BLaER1 treated with 17β-estradiol and CSF1 and Interleukin-3, amounts not matched to agents 10 nM and 100 nM (cell line): ENCODE data around the gene A2M.
A peak's percentile ranks its signal among the peaks of the same experiment; 100 is the strongest.

Source experiments
- H3K27ac ChIP-seq, 11 experiments: shearing (Covaris generic); formaldehyde crosslinking; 2 replicates each; pipeline ENCODE4 v1.8.1; 2022
- H3K27me3 ChIP-seq, 11 experiments: shearing (Covaris generic); formaldehyde crosslinking; 2 replicates each; pipeline ENCODE4 v1.8.1; 2022
- H3K36me3 ChIP-seq, 11 experiments: shearing (Covaris generic); formaldehyde crosslinking; 2 replicates each; pipeline ENCODE4 v1.8.1; 2022
- H3K4me1 ChIP-seq, 10 experiments: shearing (Covaris generic); formaldehyde crosslinking; 2 replicates each; pipeline ENCODE4 v1.8.1; 2022
- H3K4me2 ChIP-seq, 11 experiments: shearing (Covaris generic); formaldehyde crosslinking; 2 replicates each; pipeline ENCODE4 v1.8.1; 2022
- H3K4me3 ChIP-seq, 10 experiments: shearing (Covaris generic); formaldehyde crosslinking; 2 replicates each; pipeline ENCODE4 v1.8.1; 2022
- H3K9ac ChIP-seq, 11 experiments: shearing (Covaris generic); formaldehyde crosslinking; 2 replicates each; pipeline ENCODE4 v1.8.1; 2022
- H3K9me3 ChIP-seq, 11 experiments: shearing (Covaris generic); formaldehyde crosslinking; replicated peaks in 1 of 11; 2 replicates each; pipeline ENCODE4 v1.8.1; 2022
- H4K20me1 ChIP-seq, 11 experiments: shearing (Covaris generic); formaldehyde crosslinking; 2 replicates each; pipeline ENCODE4 v1.8.1; 2022
- Cebpa-rat ChIP-seq, 11 experiments: shearing (Covaris generic); IDR thresholded peaks; 2 replicates each; pipeline ENCODE4 v1.8.1; 2022

Gene A2M

DNA sequence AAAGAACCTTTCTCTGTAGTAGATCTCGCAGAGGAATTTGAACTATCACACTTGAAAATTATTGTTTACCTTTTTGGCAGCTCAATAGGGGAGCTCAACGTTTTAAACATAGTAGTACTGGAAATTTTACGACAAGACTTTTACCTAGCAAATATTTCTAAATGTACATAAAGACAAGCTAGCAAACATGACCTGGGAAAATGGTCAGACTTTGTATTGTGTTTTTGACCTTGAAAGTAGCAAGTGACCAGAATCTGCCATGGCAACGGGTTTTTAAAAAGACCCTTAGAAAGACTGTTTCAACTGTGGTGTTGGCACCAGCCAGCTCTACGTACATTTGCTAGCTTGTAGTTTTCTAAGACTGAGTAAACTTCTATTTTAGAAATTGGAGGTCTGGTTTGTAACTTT lies 20.2 kb upstream of the A2M start:
- Histone ChIP-seq H3K4me2 (no peak overlapping the region), H3K4me1 (no peaks in the 10 kb centered on the region), H3K4me3 (no peak overlapping the region), H3K27me3 (no peaks in the 10 kb centered on the region), H3K27ac (no peak overlapping the region), H3K36me3 (no peaks in the 10 kb centered on the region), H3K9me3 (peaks cover 9 to 34% (median 18%) of the 10 kb centered on the region in 11 experiments; a peak in 19 of 22 replicates), H3K9ac (no peak overlapping the region), H4K20me1 (no peaks in the 10 kb centered on the region)
- no peak for TF ChIP-seq Cebpa-rat (IDR thresholded peaks at IDR 0.05)

DNA sequence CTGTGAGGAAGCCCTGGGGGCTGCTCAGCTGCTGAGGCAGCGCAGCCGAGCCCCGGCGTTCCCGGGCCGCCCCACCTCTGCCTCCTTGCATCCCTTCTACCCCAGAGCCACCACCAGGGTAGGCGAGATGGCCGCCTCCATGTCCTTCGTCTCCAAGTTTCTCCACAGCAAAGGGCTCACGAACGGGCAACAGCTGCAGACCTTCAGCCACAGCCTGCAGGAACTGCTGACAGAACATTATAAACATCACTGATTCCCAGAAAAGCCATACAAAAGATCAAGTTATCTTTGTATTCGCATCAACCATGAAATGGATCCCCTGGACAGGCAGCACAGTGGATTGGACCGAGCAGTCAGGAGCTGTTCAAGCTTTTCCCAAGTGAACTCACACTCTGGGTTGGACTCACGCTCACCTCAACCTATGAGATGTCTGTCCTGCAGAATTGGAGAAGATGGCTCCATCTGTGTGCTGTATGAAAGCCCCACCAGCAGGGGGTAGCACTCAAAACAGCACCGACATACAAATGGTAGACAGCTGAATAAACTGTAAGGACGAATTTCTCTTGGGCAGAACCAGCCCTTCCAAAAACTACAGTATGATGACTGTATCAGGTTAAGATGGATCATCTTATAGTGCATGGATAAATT lies 19.4 kb upstream of the A2M start:
- Histone ChIP-seq H3K4me2 (no peak overlapping the region), H3K27me3 (no peaks in the 10 kb centered on the region), H3K27ac (no peak overlapping the region), H3K36me3 (no peaks in the 10 kb centered on the region), H3K9ac (no peak overlapping the region), H4K20me1 (no peaks in the 10 kb centered on the region), H3K4me3 (no peak overlapping the region), H3K4me1 (no peaks in the 10 kb centered on the region), H3K9me3 (peaks cover 2 to 34% (median 13%) of the 10 kb centered on the region in 11 experiments; a peak in 18 of 22 replicates)
- no peak for TF ChIP-seq Cebpa-rat (IDR thresholded peaks at IDR 0.05)

DNA sequence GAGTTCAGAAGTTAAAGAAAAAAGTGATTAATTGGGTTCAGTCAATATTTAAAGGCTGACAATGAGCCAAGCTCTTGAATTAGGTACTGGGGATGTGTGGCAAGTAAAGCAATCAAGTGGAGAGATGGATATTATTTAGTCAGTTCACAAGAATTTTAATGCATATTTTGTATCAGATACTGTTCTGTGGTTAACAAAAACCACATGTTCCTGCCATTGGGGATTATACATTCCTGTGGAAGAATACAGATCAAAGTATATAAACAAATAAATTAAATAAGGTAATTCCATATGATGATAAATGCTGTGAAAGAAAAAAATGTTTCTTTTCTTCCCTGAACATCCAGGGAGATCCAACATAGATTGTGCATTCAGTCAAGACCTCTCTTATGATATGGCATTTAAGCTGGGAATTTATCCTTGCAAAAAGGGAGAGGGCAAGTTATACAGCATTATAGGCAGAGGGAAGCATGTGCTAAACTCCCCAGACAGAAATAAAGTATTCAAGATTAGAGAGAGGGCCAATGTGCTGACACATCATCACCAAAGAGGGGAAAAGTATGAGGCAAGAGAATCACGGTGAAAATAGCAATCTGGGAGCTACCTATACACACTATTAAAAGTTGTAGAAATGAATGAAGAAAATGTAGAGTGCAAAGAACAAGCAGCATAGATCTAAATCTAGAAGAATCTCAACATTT lies 17.6 kb upstream of the A2M start:
- H3K4me2 ChIP-seq, result no peak overlapping the region
- no peak overlapping the region for H3K9ac ChIP-seq
- no peak overlapping the region for H3K27ac ChIP-seq
- peaks cover 0 to 35% (median 10%) of the 10 kb centered on the region in 11 experiments; a peak in 18 of 22 replicates for H3K9me3 ChIP-seq
- H3K4me3 ChIP-seq, result no peak overlapping the region
- no peaks in the 10 kb centered on the region for H4K20me1 ChIP-seq
- H3K4me1 ChIP-seq, result no peaks in the 10 kb centered on the region
- no peaks in the 10 kb centered on the region for H3K27me3 ChIP-seq
- TF ChIP-seq Cebpa-rat (IDR thresholded peaks at IDR 0.05), result no peak
- no peaks in the 10 kb centered on the region for H3K36me3 ChIP-seq

DNA sequence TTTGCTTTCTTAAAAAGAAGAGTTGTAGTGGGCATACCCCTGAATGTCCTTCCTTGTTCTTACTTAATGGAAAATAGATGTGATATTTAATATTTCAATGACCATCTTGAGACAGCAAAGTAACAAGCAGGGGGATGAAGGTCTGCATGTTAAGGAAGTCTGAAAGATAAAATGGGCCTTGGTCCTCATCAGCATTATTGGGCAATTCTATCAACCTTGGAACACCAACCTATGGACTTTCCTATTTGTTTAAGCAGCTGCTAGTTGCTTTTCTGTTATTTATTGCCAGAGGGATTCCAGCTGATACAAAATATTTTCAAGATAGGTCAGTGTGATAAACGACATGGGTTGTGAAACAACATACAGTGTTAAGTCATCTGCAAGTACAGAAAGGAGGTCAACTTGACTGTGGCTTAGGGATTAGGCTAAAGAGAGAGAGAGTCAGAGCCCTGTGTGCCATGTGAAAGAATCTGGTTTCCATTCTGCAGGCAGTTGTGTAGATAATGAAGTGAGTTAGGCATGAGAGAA lies 16.4 kb upstream of the A2M start:
- no peak overlapping the region for H3K9ac ChIP-seq
- no peak overlapping the region for H3K4me2 ChIP-seq
- H3K27me3 ChIP-seq, result no peaks in the 10 kb centered on the region
- no peak overlapping the region for H3K4me3 ChIP-seq
- no peaks in the 10 kb centered on the region for H3K36me3 ChIP-seq
- no peaks in the 10 kb centered on the region for H3K4me1 ChIP-seq
- peaks cover 2 to 41% (median 15%) of the 10 kb centered on the region in 11 experiments; a peak in 19 of 22 replicates for H3K9me3 ChIP-seq
- no peak for TF ChIP-seq Cebpa-rat (IDR thresholded peaks at IDR 0.05)
- H3K27ac ChIP-seq, result no peak overlapping the region
- no peaks in the 10 kb centered on the region for H4K20me1 ChIP-seq

DNA sequence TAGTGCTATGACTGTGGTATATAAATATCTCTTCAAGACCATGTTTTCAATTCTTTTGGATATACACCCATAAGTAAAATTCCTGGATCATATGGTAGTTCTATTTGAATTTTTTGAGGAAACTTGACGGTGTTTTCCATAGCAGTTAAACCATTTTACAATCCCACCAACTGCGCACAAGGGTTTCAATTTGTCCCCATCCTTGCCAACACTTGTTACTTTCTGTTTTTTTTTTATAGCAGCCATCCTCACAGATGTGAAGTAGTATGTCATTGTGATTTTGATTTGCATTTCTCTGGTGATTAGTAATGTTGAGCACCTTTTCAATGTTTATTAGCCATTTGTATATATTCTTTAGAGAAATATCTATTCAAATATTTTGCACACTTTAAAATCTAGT lies 14.5 kb upstream of the A2M start:
- Histone ChIP-seq H3K9me3 (peaks cover 2 to 35% (median 14%) of the 10 kb centered on the region in 11 experiments; a peak in 17 of 22 replicates), H3K4me3 (no peak overlapping the region), H3K36me3 (no peaks in the 10 kb centered on the region), H3K4me1 (no peaks in the 10 kb centered on the region), H3K27ac (no peak overlapping the region), H3K4me2 (no peak overlapping the region), H3K9ac (no peak overlapping the region), H4K20me1 (no peaks in the 10 kb centered on the region), H3K27me3 (no peaks in the 10 kb centered on the region)
- no peak for TF ChIP-seq Cebpa-rat (IDR thresholded peaks at IDR 0.05)

DNA sequence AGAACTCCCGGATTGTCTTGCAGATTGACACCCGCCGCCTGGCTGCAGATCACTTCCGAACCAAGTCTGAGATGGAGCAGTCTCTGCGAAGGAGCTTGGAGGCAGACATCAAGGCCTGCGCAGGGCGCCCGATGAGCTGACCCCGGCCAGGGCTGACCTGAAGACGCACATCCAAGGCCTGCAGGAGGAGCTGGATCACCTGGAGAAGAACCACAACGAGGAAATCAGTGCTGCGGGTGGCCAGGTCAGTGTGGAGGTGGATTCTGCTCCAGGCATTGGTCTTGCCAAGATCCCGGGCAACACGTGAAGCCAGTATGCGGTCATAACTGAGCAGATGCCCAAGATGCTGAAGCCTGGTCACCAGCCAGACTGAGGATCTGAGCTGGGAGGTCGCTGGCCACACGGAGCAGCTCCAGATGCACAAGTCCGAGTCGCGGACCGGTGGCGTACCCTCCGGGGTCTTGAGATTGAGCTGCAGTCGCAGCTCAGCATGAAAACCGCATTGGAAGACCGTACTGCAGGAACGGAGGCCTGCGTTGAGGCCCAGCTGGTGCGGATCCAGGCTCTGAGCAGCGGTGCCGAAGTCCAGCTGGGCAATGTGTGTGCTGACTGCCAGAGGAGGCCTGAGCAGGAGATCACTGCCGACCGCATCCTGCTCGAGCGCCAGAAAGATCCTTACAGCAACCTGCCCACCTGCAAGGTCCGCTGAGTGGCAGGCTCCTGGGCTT lies 12.4 kb upstream of the A2M start:
- Histone ChIP-seq H3K4me3 (no peak overlapping the region), H3K36me3 (no peaks in the 10 kb centered on the region), H4K20me1 (no peaks in the 10 kb centered on the region), H3K4me1 (peaks cover 0 to 10% (median 6%) of the 10 kb centered on the region in 10 experiments; a peak in 7 of 20 replicates), H3K9ac (no peak overlapping the region), H3K4me2 (no peak overlapping the region), H3K9me3 (peaks cover 2 to 35% (median 15%) of the 10 kb centered on the region in 11 experiments; a peak in 17 of 22 replicates), H3K27ac (no peak overlapping the region), H3K27me3 (no peaks in the 10 kb centered on the region)
- no peak for TF ChIP-seq Cebpa-rat (IDR thresholded peaks at IDR 0.05)

DNA sequence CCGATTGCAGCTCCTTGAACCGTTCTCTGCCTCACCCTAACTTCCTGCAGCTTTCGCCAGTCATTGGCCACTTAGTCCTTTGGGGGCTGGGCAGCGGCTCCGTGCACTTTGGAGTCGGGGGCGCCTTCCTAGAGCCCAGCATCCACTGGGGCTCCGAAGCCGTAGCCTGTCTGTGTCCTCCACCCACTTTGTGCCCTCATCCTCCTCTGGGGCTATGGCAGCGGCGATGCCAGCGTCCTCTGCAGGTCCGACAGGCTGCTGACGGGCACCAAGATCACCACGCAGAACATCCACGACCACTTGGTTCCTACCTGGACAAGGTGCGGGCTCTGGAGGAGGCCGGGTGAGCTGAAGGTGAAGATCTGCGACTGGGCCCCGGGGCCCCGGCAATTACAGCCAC lies 11.8 kb upstream of the A2M start:
- H3K27me3 ChIP-seq, result no peaks in the 10 kb centered on the region
- H4K20me1 ChIP-seq, result no peaks in the 10 kb centered on the region
- no peak overlapping the region for H3K27ac ChIP-seq
- no peak overlapping the region for H3K9ac ChIP-seq
- H3K4me1 ChIP-seq, result peaks cover 0 to 10% (median 6%) of the 10 kb centered on the region in 10 experiments; a peak in 7 of 20 replicates
- no peak overlapping the region for H3K4me2 ChIP-seq
- H3K9me3 ChIP-seq, result peaks cover 2 to 35% (median 15%) of the 10 kb centered on the region in 11 experiments; a peak in 17 of 22 replicates
- TF ChIP-seq Cebpa-rat (IDR thresholded peaks at IDR 0.05), result no peak
- H3K4me3 ChIP-seq, result no peak overlapping the region
- no peaks in the 10 kb centered on the region for H3K36me3 ChIP-seq

DNA sequence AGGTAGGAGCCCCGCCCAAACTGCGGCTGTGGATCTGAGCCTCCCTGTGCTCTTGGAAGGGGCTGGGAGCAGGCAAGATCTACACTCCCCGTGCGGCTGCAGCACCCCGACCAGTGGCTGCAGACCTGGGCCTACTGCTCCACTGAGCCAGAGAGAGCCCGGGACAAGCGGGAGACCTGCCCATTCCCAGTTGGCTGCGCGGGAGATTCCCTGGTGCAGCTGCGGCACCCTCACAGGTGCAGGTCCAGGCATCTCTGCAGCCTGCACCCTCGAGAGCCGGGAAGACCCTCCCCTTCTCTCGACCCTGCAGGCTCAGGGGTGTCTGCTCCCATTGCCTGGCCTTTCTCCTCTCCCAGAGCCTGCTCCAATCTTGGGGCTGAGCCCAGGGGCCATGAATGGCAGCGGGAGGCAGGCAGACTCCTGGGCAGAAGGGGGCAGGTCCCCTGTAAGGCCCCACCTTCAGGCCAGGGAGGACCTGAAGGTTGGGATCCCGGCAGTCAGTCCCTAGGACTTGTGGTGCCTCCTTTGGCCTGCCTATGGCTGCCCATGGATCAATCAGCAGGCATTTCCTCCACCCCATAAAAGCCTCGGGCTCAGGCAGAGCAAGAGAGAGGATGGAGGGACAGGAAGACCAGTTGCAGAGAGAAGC lies 8.8 kb upstream of the A2M start:
- Histone ChIP-seq H3K27ac (no peak overlapping the region), H3K9me3 (peaks cover 0 to 25% (median 11%) of the 10 kb centered on the region in 11 experiments; a peak in 11 of 22 replicates), H3K27me3 (no peaks in the 10 kb centered on the region), H4K20me1 (no peaks in the 10 kb centered on the region), H3K36me3 (no peaks in the 10 kb centered on the region), H3K4me2 (0 out of 22 replicates have a peak overlapping the region, but pooled peaks of 1 of the 11 experiments have one; percentile 1), H3K4me1 (peaks cover 0 to 21% (median 8%) of the 10 kb centered on the region in 10 experiments; a peak in 11 of 20 replicates), H3K9ac (no peak overlapping the region), H3K4me3 (no peak overlapping the region)
- no peak for TF ChIP-seq Cebpa-rat (IDR thresholded peaks at IDR 0.05)
